Smooth muscle cell (in vitro differentiated cells): ENCODE results near the gene CACNG8. TPM values are rescaled to one million over a fixed set of nuclear protein-coding genes. Genes with fewer than 3 reads are reported as not detected.

Experiments
- DNase-seq: peaks from one replicate; lab custom pipeline; 2025; ENCODE audit not compliant: unreplicated experiment; lab: John Stamatoyannopoulos, UW
- H2AFZ ChIP-seq: fragments of 200-600 bp; sonication (generic); 2 replicates; pipeline ENCODE4 v1.6.0; 2016; ENCODE audit warnings: antibody characterized with exemption, low read depth, mild to moderate bottlenecking
- H3F3A ChIP-seq: fragments of 200-600 bp; sonication (generic); 2 replicates; pipeline ENCODE4 v1.6.0; 2017; ENCODE audit warnings: antibody characterized with exemption, low read depth
- H3K27ac ChIP-seq: fragments of 200-600 bp; sonication (generic); 2 replicates; pipeline ENCODE4 v1.5.1; 2016; ENCODE audit warnings: low read depth, mild to moderate bottlenecking
- H3K27me3 ChIP-seq: fragments of 200-600 bp; sonication (generic); 2 replicates; pipeline ENCODE4 v1.6.1; 2016; ENCODE audit warnings: low read depth, mild to moderate bottlenecking
- H3K36me3 ChIP-seq: fragments of 200-600 bp; sonication (generic); 2 replicates; pipeline ENCODE4 v1.5.1; 2016; ENCODE audit warnings: low read depth
- H3K4me1 ChIP-seq: fragments of 200-600 bp; sonication (generic); 2 replicates; pipeline ENCODE4 v1.5.1; 2016; ENCODE audit warnings: low read depth
- H3K4me2 ChIP-seq: fragments of 200-600 bp; sonication (generic); 2 replicates; pipeline ENCODE4 v1.6.0; 2016; ENCODE audit warnings: mild to moderate bottlenecking
- H3K4me3 ChIP-seq: fragments of 200-600 bp; sonication (generic); 2 replicates; pipeline ENCODE4 v1.5.1; 2016; ENCODE audit warnings: mild to moderate bottlenecking
- H3K79me2 ChIP-seq: fragments of 200-600 bp; sonication (generic); 2 replicates; pipeline ENCODE4 v1.6.0; 2016; ENCODE audit warnings: low read depth, mild to moderate bottlenecking
- H3K9ac ChIP-seq: fragments of 200-600 bp; sonication (generic); 2 replicates; pipeline ENCODE4 v1.6.0; 2016; ENCODE audit warnings: low read depth
- H3K9me3 ChIP-seq: fragments of 200-600 bp; sonication (generic); replicated peaks from 2 replicates; pipeline ENCODE4 v1.5.1; 2016; ENCODE audit warnings: low read depth
- H4K20me1 ChIP-seq: fragments of 200-600 bp; sonication (generic); 2 replicates; pipeline ENCODE4 v1.6.0; 2016; ENCODE audit warnings: low read depth
- WGBS: methylation state at CpG from one replicate; pipeline ENCODE4 v1.1.7; 2016; ENCODE audit warnings: low lambda C conversion rate; 5-methylcytosine and 5-hydroxymethylcytosine counted together
- polyA plus RNA-seq: library from polyadenylated mRNA; unstranded; fragments of >200 nt; fragmentation: Nextera tagmentation; extraction: Ambion mirVana; gene quantifications from 2 replicates; pipeline ENCODE4 v1.2.1, GENCODE V29; 2016
- total RNA-seq: library from RNA; depleted of rRNA; stranded (reverse); fragments of >200 nt; gene quantifications from 2 replicates; pipeline ENCODE4 v1.2.3, GENCODE V29; 2014
- TF ChIP-seq, protein P1 (sequence below): fragments of 200-600 bp; sonication (generic); IDR thresholded peaks from 2 replicates; pipeline ENCODE4 v1.5.1; 2017; ENCODE audit warnings: borderline replicate concordance, mild to moderate bottlenecking, antibody characterized with exemption; ENCODE audit not compliant: insufficient read depth, poor library complexity, severe bottlenecking

Gene CACNG8
- total and polyA plus RNA-seq, 2 experiments from 2014 or later = 0.03 to 0.31 TPM

DNA sequence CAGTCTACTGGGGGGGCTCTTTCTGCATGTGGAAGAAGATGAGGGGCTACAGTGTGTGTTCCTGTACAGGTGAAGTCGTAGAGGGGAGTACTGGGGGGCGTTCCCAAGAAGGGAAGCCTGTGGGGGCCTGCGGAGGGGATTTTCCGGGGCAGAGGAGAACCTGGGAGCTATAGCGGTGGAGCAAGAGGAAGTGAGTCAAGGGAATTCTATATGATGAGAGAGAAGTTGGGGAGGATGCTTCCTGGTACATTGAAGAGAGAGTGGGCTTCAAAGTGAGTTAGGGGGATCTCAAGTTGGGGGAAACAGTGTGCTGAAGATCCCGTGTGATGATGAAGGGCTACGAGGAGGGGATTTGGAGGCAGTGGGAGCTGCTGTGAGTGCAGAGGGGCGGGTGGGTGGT lies 1.9 kb upstream of the CACNG8 start:
- H3K27me3 ChIP-seq = peaks cover 91% of the 10 kb centered on the region
- no peak overlapping the region for H3K4me2 ChIP-seq
- H3K27ac ChIP-seq = no peak overlapping the region
- no peaks in the 10 kb centered on the region for H3K79me2 ChIP-seq
- H3K9me3 ChIP-seq = no peaks in the 10 kb centered on the region
- no peak overlapping the region for H2AFZ ChIP-seq
- H3K36me3 ChIP-seq = no peaks in the 10 kb centered on the region
- no peak overlapping the region for H3K4me3 ChIP-seq
- 20% methylated on average over 8 of the region's 8 CpGs for WGBS
- TF ChIP-seq, protein P1, sequence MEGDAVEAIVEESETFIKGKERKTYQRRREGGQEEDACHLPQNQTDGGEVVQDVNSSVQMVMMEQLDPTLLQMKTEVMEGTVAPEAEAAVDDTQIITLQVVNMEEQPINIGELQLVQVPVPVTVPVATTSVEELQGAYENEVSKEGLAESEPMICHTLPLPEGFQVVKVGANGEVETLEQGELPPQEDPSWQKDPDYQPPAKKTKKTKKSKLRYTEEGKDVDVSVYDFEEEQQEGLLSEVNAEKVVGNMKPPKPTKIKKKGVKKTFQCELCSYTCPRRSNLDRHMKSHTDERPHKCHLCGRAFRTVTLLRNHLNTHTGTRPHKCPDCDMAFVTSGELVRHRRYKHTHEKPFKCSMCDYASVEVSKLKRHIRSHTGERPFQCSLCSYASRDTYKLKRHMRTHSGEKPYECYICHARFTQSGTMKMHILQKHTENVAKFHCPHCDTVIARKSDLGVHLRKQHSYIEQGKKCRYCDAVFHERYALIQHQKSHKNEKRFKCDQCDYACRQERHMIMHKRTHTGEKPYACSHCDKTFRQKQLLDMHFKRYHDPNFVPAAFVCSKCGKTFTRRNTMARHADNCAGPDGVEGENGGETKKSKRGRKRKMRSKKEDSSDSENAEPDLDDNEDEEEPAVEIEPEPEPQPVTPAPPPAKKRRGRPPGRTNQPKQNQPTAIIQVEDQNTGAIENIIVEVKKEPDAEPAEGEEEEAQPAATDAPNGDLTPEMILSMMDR = no peak
- peaks cover 16% of the 10 kb centered on the region for H3K4me1 ChIP-seq
- H4K20me1 ChIP-seq = no peaks in the 10 kb centered on the region
- no peaks in the 10 kb centered on the region for H3F3A ChIP-seq
- no peak for DNase-seq
- H3K9ac ChIP-seq = no peak overlapping the region

DNA sequence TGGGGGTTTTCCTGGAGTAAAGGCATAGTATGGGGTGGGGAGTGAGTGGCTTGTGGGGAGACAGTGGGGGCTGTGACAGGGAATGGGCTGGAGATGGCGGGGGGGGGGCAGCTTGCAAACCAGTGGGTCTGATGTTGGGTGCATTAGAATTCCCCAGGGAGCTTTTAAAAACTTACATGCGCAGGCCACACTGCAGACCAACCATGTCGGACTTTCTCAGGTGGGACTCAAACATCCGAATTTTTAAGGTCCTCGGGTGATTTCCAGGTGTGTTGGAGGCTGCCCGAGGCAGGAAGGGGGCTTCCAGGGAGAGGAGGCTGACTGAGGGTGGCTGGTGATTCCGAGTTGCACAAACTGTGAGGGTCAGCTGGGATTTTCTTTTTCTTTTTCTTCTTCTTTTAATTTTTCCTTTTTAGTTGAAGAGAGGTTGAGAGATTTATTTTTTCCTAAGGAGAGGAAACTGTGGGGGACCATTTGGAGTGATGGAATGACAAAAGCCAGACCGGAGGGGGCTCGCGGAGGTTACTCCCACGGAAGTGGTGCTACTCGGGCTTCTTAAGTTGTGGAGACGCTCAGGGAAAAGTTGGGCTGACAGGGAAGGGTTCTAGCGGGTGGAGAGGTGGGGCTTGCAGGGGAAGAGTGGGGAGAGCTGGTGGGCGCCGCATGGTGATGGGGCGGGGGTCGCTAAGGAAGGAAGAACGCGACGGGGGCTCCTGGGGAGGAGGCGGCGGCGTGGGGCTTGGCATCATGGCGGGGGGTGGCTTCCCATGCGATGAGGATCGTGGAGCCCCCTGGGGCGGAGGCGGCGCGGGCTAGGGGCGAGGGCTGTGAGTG lies 997 bp upstream of the CACNG8 start:
- no peaks in the 10 kb centered on the region for H3K9me3 ChIP-seq
- H3K27me3 ChIP-seq = peaks cover 82% of the 10 kb centered on the region
- peaks cover 16% of the 10 kb centered on the region for H3K4me1 ChIP-seq
- TF ChIP-seq, protein P1 = no peak
- H3K9ac ChIP-seq = no peak overlapping the region
- H3F3A ChIP-seq = no peaks in the 10 kb centered on the region
- DNase-seq = no peak
- WGBS = 4% methylated on average over 19 of the region's 32 CpGs
- no peaks in the 10 kb centered on the region for H3K79me2 ChIP-seq
- H3K27ac ChIP-seq = no peak overlapping the region
- no peaks in the 10 kb centered on the region for H3K36me3 ChIP-seq
- peak overlapping the region; percentile 80 for H3K4me2 ChIP-seq
- no peaks in the 10 kb centered on the region for H4K20me1 ChIP-seq
- peak overlapping the region; percentile 30 for H3K4me3 ChIP-seq
- H2AFZ ChIP-seq = peak overlapping the region; percentile 37

DNA sequence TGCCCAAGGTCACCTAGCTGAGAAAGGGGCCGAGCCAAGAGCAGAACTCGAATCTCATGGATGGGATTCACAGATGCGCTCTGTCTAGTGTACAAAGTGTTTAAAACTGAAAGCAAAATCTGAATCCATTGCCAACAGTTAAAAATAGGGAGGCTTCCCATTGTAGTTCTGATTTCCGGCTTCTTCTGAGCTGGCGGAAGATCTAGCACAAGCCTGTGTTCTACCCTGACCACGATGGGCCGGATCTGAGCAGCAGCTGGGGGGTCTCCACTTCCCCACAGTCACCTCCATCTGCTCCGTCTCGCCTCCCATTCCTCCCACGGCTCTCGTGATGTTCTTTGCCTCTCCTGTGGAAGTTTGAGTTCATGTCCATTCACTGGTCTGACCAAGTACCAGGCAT lies 2.4 kb downstream of the CACNG8 start:
- no peaks in the 10 kb centered on the region for H4K20me1 ChIP-seq
- peaks cover 12% of the 10 kb centered on the region for H3K4me1 ChIP-seq
- WGBS = 93% methylated on average over 11 of the region's 11 CpGs
- H3K27ac ChIP-seq = no peak overlapping the region
- no peaks in the 10 kb centered on the region for H3K79me2 ChIP-seq
- TF ChIP-seq, protein P1 = no peak
- no peak overlapping the region for H3K4me3 ChIP-seq
- DNase-seq = no peak
- H3K9me3 ChIP-seq = no peaks in the 10 kb centered on the region
- no peaks in the 10 kb centered on the region for H3F3A ChIP-seq
- H2AFZ ChIP-seq = no peak overlapping the region
- no peak overlapping the region for H3K9ac ChIP-seq
- no peak overlapping the region for H3K4me2 ChIP-seq
- peaks cover 50% of the 10 kb centered on the region for H3K27me3 ChIP-seq
- no peaks in the 10 kb centered on the region for H3K36me3 ChIP-seq

DNA sequence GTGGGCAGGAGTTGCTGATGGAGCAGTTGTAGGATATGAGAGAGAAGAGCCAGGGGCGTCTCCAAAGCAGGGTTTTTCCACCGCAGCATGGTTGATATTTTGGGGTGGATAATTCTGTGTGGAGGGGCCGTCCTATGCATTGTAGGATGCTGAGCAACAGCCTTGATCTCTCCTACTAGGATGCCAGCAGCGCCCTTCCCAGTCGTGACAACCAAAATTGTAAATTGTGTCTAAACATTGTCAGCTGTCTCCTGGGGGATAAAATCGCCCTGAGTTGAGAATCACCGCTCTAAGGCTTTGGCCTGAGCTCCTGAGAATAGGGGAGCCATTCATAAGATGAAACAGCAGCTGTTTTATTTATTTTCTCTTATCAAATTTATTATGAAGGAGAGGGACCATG lies 4.2 kb downstream of the CACNG8 start:
- peaks cover under 1% of the 10 kb centered on the region for H3K4me1 ChIP-seq
- no peaks in the 10 kb centered on the region for H3F3A ChIP-seq
- WGBS = 81% methylated on average over 7 of the region's 7 CpGs
- no peaks in the 10 kb centered on the region for H3K9me3 ChIP-seq
- H3K4me3 ChIP-seq = no peak overlapping the region
- peaks cover 32% of the 10 kb centered on the region for H3K27me3 ChIP-seq
- H2AFZ ChIP-seq = no peak overlapping the region
- TF ChIP-seq, protein P1 = no peak
- no peak overlapping the region for H3K9ac ChIP-seq
- H3K27ac ChIP-seq = no peak overlapping the region
- no peak for DNase-seq
- no peaks in the 10 kb centered on the region for H3K79me2 ChIP-seq
- no peaks in the 10 kb centered on the region for H4K20me1 ChIP-seq
- H3K36me3 ChIP-seq = no peaks in the 10 kb centered on the region
- no peak overlapping the region for H3K4me2 ChIP-seq
